ENCODE results near the gene OR56A5. TPM values are rescaled to one million over a fixed set of nuclear protein-coding genes. Genes with fewer than 3 reads are reported as not detected.

The OR56A5 gene
- total and polyA plus RNA-seq, 2 donors (not counting 1 experiment from before 2014, with no cell fraction given): not detected

GRCh38 chr11:5922749-5923426, 45.4 kb downstream of the OR56A5 start:
- POLR2A ChIA-PET: no interaction called here
- ATAC-seq (ENCODE audit: low read depth): no peak

More at GRCh38 chr11:5922749-5923426, 45.4 kb downstream of the OR56A5 start:
- no peak overlapping the region for H3K27ac Mint-ChIP-seq
- H3K4me3 ChIP-seq (ENCODE audit: control extremely low read depth in 1 of 5, extremely low read depth in 1 of 5, insufficient read depth in 1 of 5, low read depth in 2 of 5, low read length in 4 of 5): no peak overlapping the region
- H3K27ac ChIP-seq (ENCODE audit: low read length in 2 of 2): no peak overlapping the region
- intact Hi-C loops (cut with micrococcal nuclease): no loop called here
- no peaks in the 10 kb centered on the region for H3K4me1 Mint-ChIP-seq
- H3K79me2 ChIP-seq (ENCODE audit: control insufficient read depth, insufficient read depth, low read length): no peaks in the 10 kb centered on the region
- 71% methylated on average over 2 of the region's 2 CpGs for WGBS (ENCODE audit: insufficient coverage)
- CTCF ChIA-PET: no interaction called here
- peaks cover 5% of the 10 kb centered on the region for H3K9me3 Mint-ChIP-seq (ENCODE audit: insufficient read depth)
- no peak overlapping the region for H3K9ac ChIP-seq (ENCODE audit: low read length)
- TF ChIP-seq CTCF (IDR thresholded peaks at IDR 0.05) (no peak), EZH2 (IDR thresholded peaks at IDR 0.05; ENCODE audit: borderline replicate concordance, insufficient read depth, low read depth, low read length, poor library complexity, severe bottlenecking) (no peak)
- H3K4me2 ChIP-seq (replicated peaks; ENCODE audit: low read depth, low read length, poor library complexity, severe bottlenecking): no peak overlapping the region
- no peak overlapping the region for H3K4me3 Mint-ChIP-seq
- H3K36me3 ChIP-seq (replicated peaks in 1 of 2; ENCODE audit: control extremely low read depth in 1 of 2, control insufficient read depth in 1 of 2, extremely low read depth in 1 of 2, insufficient read depth in 2 of 2, low read length in 1 of 2): no peaks in the 10 kb centered on the region
- no peaks in the 10 kb centered on the region for H4K20me1 ChIP-seq (ENCODE audit: control insufficient read depth, insufficient read depth, low read length, poor library complexity, severe bottlenecking)
- H3K27me3 ChIP-seq (replicated peaks in 1 of 4; ENCODE audit: control extremely low read depth in 1 of 4, control insufficient read depth in 3 of 4, insufficient read depth in 4 of 4, low read length in 3 of 4): no peaks in the 10 kb centered on the region
- peaks cover 0 to 7% (median 2%) of the 10 kb centered on the region in 3 donors for H3K9me3 ChIP-seq (ENCODE audit: control extremely low read depth in 1 of 3, control insufficient read depth in 2 of 3, insufficient read depth in 1 of 3, low read length in 2 of 3)
- DNase-seq: no peak
- no peak overlapping the region for H2AFZ ChIP-seq (ENCODE audit: insufficient read depth, low read depth, low read length, poor library complexity, severe bottlenecking)
- H3K27me3 Mint-ChIP-seq: no peaks in the 10 kb centered on the region
- no peaks in the 10 kb centered on the region for H3K4me1 ChIP-seq (ENCODE audit: control insufficient read depth in 2 of 2, insufficient read depth in 2 of 2, low read length in 2 of 2)

Small RNAs within 50 kb of the gene (small RNA-seq; reads per million reads assigned to genes)
- not detected for gene RNA5SP329 (ENCODE audit: insufficient read length, low read depth, low replicate concordance)

Other genes starting within 250 kb of the OR56A5 start
- 1.2 and 1.4 TPM in 2 replicates for gene OR56B1, start 232.0 kb downstream of the OR56A5 start, total RNA-seq
- gene OR56B1, start 232.0 kb downstream of the OR56A5 start, polyA plus RNA-seq: 0.36 and 0.61 TPM in 2 replicates
- 2.1 TPM in 2 replicates for gene OR52N4, start 214.3 kb downstream of the OR56A5 start, total RNA-seq
- gene OR52N4, start 214.3 kb downstream of the OR56A5 start, polyA plus RNA-seq: 10.3 and 12.2 TPM in 2 replicates
- gene OR52N5, start 185.1 kb downstream of the OR56A5 start, total RNA-seq: not detected in 2 replicates
- gene OR52N5, start 185.1 kb downstream of the OR56A5 start, polyA plus RNA-seq: not detected in 2 replicates
- not detected in 2 replicates for gene OR52N1, start 177.2 kb downstream of the OR56A5 start, total RNA-seq
- not detected in 2 replicates for gene OR52N1, start 177.2 kb downstream of the OR56A5 start, polyA plus RNA-seq
- not detected in 2 replicates for gene OR52N2, start 159.6 kb downstream of the OR56A5 start, total RNA-seq
- 1.00 TPM in 1 of 2 replicates, not detected in the other for gene OR52N2, start 159.6 kb downstream of the OR56A5 start, polyA plus RNA-seq
- gene OR52E6, start 126.6 kb downstream of the OR56A5 start, total RNA-seq: not detected in 2 replicates
- gene OR52E6, start 126.6 kb downstream of the OR56A5 start, polyA plus RNA-seq: not detected in 2 replicates
- not detected in 2 replicates for gene OR52E8, start 110.8 kb downstream of the OR56A5 start, total RNA-seq
- gene OR52E8, start 110.8 kb downstream of the OR56A5 start, polyA plus RNA-seq: not detected in 2 replicates
- gene OR52E4, start 87.9 kb downstream of the OR56A5 start, total RNA-seq: not detected in 2 replicates
- not detected in 2 replicates for gene OR52E4, start 87.9 kb downstream of the OR56A5 start, polyA plus RNA-seq
- not detected in 2 replicates for gene OR52E5, start 75.3 kb downstream of the OR56A5 start, total RNA-seq
- gene OR52E5, start 75.3 kb downstream of the OR56A5 start, polyA plus RNA-seq: not detected in 2 replicates
- gene OR56A3, start 26.2 kb downstream of the OR56A5 start, total RNA-seq: not detected in 2 replicates
- not detected in 2 replicates for gene OR56A3, start 26.2 kb downstream of the OR56A5 start, polyA plus RNA-seq
- gene OR52L1, start 18.5 kb upstream of the OR56A5 start, total RNA-seq: not detected in 2 replicates
- gene OR52L1, start 18.5 kb upstream of the OR56A5 start, polyA plus RNA-seq: not detected in 2 replicates
- 0.07 and 0.17 TPM in 2 replicates for gene OR56A4, start 38.5 kb upstream of the OR56A5 start, total RNA-seq
- not detected in 2 replicates for gene OR56A4, start 38.5 kb upstream of the OR56A5 start, polyA plus RNA-seq
- gene OR56A1, start 62.3 kb upstream of the OR56A5 start, total RNA-seq: not detected in 2 replicates
- not detected in 2 replicates for gene OR56A1, start 62.3 kb upstream of the OR56A5 start, polyA plus RNA-seq
- not detected in 2 replicates for gene OR56B4, start 139.2 kb upstream of the OR56A5 start, total RNA-seq
- not detected in 2 replicates for gene OR56B4, start 139.2 kb upstream of the OR56A5 start, polyA plus RNA-seq
- gene OR52B2, start 201.8 kb upstream of the OR56A5 start, total RNA-seq: not detected in 2 replicates
- gene OR52B2, start 201.8 kb upstream of the OR56A5 start, polyA plus RNA-seq: 0.20 TPM in 1 of 2 replicates, not detected in the other
- gene OR52W1, start 230.7 kb upstream of the OR56A5 start, total RNA-seq: not detected in 2 replicates
- not detected in 2 replicates for gene OR52W1, start 230.7 kb upstream of the OR56A5 start, polyA plus RNA-seq
- not detected in 2 replicates for gene C11orf42, start 237.1 kb upstream of the OR56A5 start, total RNA-seq
- not detected in 2 replicates for gene C11orf42, start 237.1 kb upstream of the OR56A5 start, polyA plus RNA-seq

Data from B cell (primary cell).